Psoas muscle (tissue), 8 donors: Measurements from ENCODE around the gene ZCCHC7. TPM values are rescaled to one million over a fixed set of nuclear protein-coding genes. Genes with fewer than 3 reads are reported as not detected.

Source experiments
- ATAC-seq, 4 donors: fragments of 200-7000 bp; cut with Tn5 transposase; one replicate each; pipeline ENCODE4 v1.9.1; 2020; ENCODE audit warnings: moderate library complexity in 3 of 4, mild to moderate bottlenecking in 2 of 4
- DNase-seq, 2 donors: peaks; one replicate each; pipeline ENCODE4 v3.0.0-alpha.2; 2020
- H3K27ac ChIP-seq: fragments of 200-600 bp; one replicate; pipeline ENCODE4 v1.8.0; 2022
- H3K27me3 ChIP-seq, 3 donors: fragments of 200-600 bp in 1 of 3; one replicate each; pipeline versions ENCODE4 v1.6.1 to v1.8.0; 2013 to 2022; ENCODE audit warnings: low read length in 2 of 3, mild to moderate bottlenecking in 2 of 3, moderate library complexity in 1 of 3; ENCODE audit not compliant: insufficient read depth in 3 of 3
- H3K36me3 ChIP-seq, 2 donors: fragments of 200-600 bp in 1 of 2; one replicate each; pipeline versions ENCODE4 v1.6.1 to v1.8.0; 2013 to 2022; ENCODE audit warnings: low read depth in 1 of 2, mild to moderate bottlenecking in 1 of 2, moderate library complexity in 1 of 2; ENCODE audit not compliant: insufficient read depth in 1 of 2
- H3K4me1 ChIP-seq: fragments of 200-600 bp; one replicate; pipeline ENCODE4 v1.8.0; 2022
- H3K4me3 ChIP-seq: fragments of 200-600 bp; one replicate; pipeline ENCODE4 v1.8.0; 2022; ENCODE audit warnings: mild to moderate bottlenecking
- H3K9me3 ChIP-seq: fragments of 200-600 bp; one replicate; pipeline ENCODE4 v1.8.0; 2022
- CTCF ChIP-seq: fragments of 200-600 bp; IDR thresholded peaks from one replicate; pipeline ENCODE4 v1.8.0; 2022; ENCODE audit warnings: antibody characterized with exemption
- WGBS, 3 donors: extraction: QIAGEN DNeasy Blood & Tissue Kit; methylation state at CpG; one replicate each; pipeline versions ENCODE4 v1.1.6 to v1.1.7; 2013; 5-methylcytosine and 5-hydroxymethylcytosine counted together
- intact Hi-C, 2 donors: fragments of 100-400 bp; cut with DNase I; formaldehyde crosslinking; loops; one replicate each; pipeline versions ENCODE4 v1.11.0 to v1.14.2; 2022
- polyA plus RNA-seq, 3 donors: library from polyadenylated mRNA; stranded (reverse); fragments of 200-250 nt; gene quantifications; one replicate each; pipeline ENCODE4 v1.2.3, GENCODE V29; 2013
- total RNA-seq, 4 donors: library from RNA; stranded (reverse); fragmentation: NEBNext Ultra II Directional in 2 of 4; extraction: Animal tissue kit (Norgen Biotek cat#: 25700) in 2 of 4; gene quantifications; one replicate each; pipeline versions ENCODE4 v1.2.1 to v1.2.4, GENCODE V29; 2021 to 2023
- donor health status: healthy with polysubstance abuse.
- donor health status: DM: no; HTN: no; CAD: no; lungs with moderate emphysema.
- donor health status: Bipolar disorder and iron deficiency.
- donor health status: healthy.
- donor health status: DM: yes; HTN: yes; CAD: no.
- donor health status: DM: no; HTN: no; CAD: no.
- donor health status: DM: no; HTN: no; CAD: no.
- donor health status: DM: yes; HTN: yes; CAD: no.

The ZCCHC7 gene
- total and polyA plus RNA-seq, 7 donors = 6.2 to 10.3 (median 7.3) TPM

GRCh38 chr9:37174247-37174646 is 53.9 kb downstream of the ZCCHC7 start:
- H3K27me3 ChIP-seq = no peaks in the 10 kb centered on the region
- no peak overlapping the region for H3K4me3 ChIP-seq
- H3K4me1 ChIP-seq = no peaks in the 10 kb centered on the region
- DNase-seq (no peak), ATAC-seq (no peak)
- H3K36me3 ChIP-seq = peaks cover 0 to 3% of the 10 kb centered on the region in 2 donors
- H3K9me3 ChIP-seq = no peaks in the 10 kb centered on the region
- 74 to 81% (median 80%) methylated on average over 2 of the region's 2 CpGs for WGBS, 3 donors
- no peak for TF ChIP-seq CTCF
- intact Hi-C loops = no loop called here
- no peak overlapping the region for H3K27ac ChIP-seq

- intact Hi-C loops = no loop called here
- DNase-seq (no peak), ATAC-seq (no peak)
- H3K9me3 ChIP-seq = no peaks in the 10 kb centered on the region
- H3K27me3 ChIP-seq = no peaks in the 10 kb centered on the region
- TF ChIP-seq CTCF = no peak
- H3K4me1 ChIP-seq = no peaks in the 10 kb centered on the region
- H3K27ac ChIP-seq = no peak overlapping the region
- H3K36me3 ChIP-seq = no peaks in the 10 kb centered on the region
- WGBS, 3 donors = 95 to 100% (median 98%) methylated on average over 2 of the region's 2 CpGs
- H3K4me3 ChIP-seq = no peak overlapping the region
Measured at GRCh38 chr9:37178742-37179141, 58.4 kb downstream of the ZCCHC7 start.

DNA sequence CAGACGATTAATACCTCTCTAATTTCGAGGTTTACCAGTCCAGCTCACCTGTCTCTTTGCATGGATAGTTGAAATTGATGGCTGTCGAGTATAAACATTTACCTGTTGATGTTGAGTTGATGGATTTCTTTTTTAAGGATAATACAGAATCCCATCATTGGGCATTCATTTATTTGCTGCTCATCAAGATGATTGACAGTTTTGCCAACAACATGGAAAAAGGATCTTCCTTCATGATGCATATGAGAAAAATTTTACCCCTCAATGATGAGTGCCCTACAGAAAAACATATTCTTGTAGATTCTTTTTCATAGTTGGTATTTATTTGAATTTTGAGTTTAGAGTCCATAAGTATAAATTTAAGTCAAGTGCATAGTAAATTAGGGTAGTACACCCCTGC is 59.2 kb downstream of the ZCCHC7 start:
- Histone ChIP-seq H3K4me3 (no peak overlapping the region), H3K27me3 (no peaks in the 10 kb centered on the region), H3K36me3 (no peaks in the 10 kb centered on the region), H3K27ac (no peak overlapping the region), H3K9me3 (no peaks in the 10 kb centered on the region), H3K4me1 (no peaks in the 10 kb centered on the region)
- 58 to 84% (median 67%) methylated on average over 3 of the region's 3 CpGs for WGBS, 3 donors
- intact Hi-C loops = no loop called here
- DNase-seq = no peak
- no peak for TF ChIP-seq CTCF
- ATAC-seq = no peak

DNA sequence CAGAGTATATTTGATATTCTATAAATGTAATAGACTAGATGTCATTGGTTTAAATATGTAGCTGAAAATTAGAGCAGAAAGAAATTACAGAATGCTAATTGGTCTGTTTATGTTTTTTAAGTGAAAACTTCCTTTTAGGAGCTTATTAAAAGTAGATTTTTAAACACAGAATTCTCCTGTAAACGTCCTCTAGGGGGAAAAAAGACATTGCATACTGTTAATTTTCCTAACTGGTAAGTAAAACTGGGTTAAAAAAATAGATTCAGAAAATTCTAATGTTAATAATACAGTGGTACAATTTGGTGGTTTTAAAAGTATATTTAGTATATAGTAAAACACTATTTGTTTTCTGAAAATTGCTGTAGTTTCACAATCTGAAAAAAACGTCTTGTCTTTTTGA is 59.8 kb downstream of the ZCCHC7 start:
- 61 to 84% (median 83%) methylated on average over 2 of the region's 2 CpGs for WGBS, 3 donors
- Histone ChIP-seq H3K4me1 (no peaks in the 10 kb centered on the region), H3K36me3 (no peaks in the 10 kb centered on the region), H3K9me3 (no peaks in the 10 kb centered on the region), H3K27me3 (no peaks in the 10 kb centered on the region), H3K27ac (no peak overlapping the region), H3K4me3 (no peak overlapping the region)
- no peak for DNase-seq
- no peak for ATAC-seq
- TF ChIP-seq CTCF = no peak
- intact Hi-C loops = no loop called here

DNA sequence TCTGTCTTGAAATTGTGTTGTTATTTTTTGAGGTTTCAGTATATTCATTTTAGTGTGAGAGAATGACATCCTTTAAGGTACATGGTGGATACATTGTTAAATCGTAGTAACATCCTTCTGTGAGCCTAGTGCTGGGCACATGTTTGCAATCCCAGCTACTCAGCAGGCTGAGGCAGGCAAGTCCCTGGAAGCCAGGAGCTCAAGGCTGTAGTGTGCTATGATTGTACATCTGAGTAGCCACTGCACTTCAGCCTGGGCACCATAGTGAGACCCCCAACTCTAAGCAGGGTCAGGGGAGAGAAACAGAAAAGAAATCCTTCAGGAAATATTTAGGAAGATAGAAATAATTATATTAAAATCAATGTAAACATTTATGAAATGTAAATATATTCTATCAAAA is 62.3 kb downstream of the ZCCHC7 start:
- H3K27me3 ChIP-seq = no peaks in the 10 kb centered on the region
- H3K36me3 ChIP-seq = no peaks in the 10 kb centered on the region
- H3K9me3 ChIP-seq = no peaks in the 10 kb centered on the region
- H3K27ac ChIP-seq = no peak overlapping the region
- no peak overlapping the region for H3K4me3 ChIP-seq
- no peak for TF ChIP-seq CTCF
- no peak for DNase-seq
- intact Hi-C loops = no loop called here
- WGBS, 3 donors = 96 to 97% (median 97%) methylated on average over 1 of the region's 1 CpG
- ATAC-seq = no peak
- no peaks in the 10 kb centered on the region for H3K4me1 ChIP-seq
